ENCODE measurements around the gene ANK3.

Gene ANK3

GRCh38 chr10:60367431-60367830, 22.2 kb downstream of the ANK3 start:
- Mint-ChIP-seq H3K36me3 (ENCODE audit: low read depth) (no peaks in the 10 kb centered on the region), H3K4me3 (no peak overlapping the region), H3K27ac (no peak overlapping the region), H3K9me3 (no peaks in the 10 kb centered on the region), H3K27me3 (ENCODE audit: low read depth, poor library complexity) (peaks cover 5% of the 10 kb centered on the region), H3K4me1 (peaks cover 14% of the 10 kb centered on the region)
- TF ChIP-seq CTCF (IDR thresholded peaks at IDR 0.05): no peak
- DNase-seq: no peak

DNA sequence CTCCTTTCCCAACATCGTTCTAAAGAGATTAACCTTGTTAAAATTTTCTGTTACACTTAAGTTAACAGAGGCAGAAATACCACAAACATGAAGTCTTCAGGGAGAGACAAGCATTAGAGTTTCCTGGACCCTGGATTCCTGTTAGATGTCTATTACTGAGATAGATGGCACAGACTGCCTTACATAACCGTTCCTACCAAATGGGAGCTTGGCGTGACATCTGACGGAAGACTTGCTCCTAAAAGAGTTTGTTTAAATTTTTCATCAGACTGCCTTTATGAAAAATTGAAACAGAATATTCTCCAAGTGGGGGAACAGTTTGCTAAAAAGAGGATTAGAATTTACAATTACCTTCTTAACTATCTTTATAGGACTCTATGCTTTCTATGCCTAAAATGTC, 22.7 kb downstream of the ANK3 start:
- no peaks in the 10 kb centered on the region for H3K36me3 Mint-ChIP-seq (ENCODE audit: low read depth)
- H3K27me3 Mint-ChIP-seq (ENCODE audit: low read depth, poor library complexity): peaks cover 7% of the 10 kb centered on the region
- no peak overlapping the region for H3K27ac Mint-ChIP-seq
- DNase-seq: no peak
- no peaks in the 10 kb centered on the region for H3K9me3 Mint-ChIP-seq
- H3K4me3 Mint-ChIP-seq: no peak overlapping the region
- no peak for TF ChIP-seq CTCF (IDR thresholded peaks at IDR 0.05)
- H3K4me1 Mint-ChIP-seq: peaks cover 14% of the 10 kb centered on the region

DNA sequence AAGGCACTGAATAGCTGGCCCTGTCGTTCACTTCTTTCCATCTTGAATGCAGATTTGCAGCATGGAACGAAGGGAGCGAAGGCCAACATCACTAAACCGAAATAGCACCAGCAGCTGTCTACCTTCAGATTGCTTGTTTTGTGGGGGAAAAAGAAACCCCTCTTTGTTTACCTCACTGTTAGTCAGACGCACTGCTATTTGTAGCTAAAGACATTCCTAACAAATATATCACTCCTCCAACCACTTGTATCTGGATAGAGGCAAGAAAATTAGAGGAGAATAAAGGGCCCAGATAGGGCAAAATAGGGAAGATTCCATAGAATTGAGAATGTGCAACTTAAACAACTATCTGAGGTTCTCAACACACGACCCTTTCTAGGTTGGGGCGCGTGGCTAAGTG, 26.5 kb downstream of the ANK3 start:
- Mint-ChIP-seq H3K9me3 (no peaks in the 10 kb centered on the region), H3K27ac (no peak overlapping the region), H3K4me1 (peaks cover 13% of the 10 kb centered on the region), H3K27me3 (ENCODE audit: low read depth, poor library complexity) (peaks cover 7% of the 10 kb centered on the region), H3K36me3 (ENCODE audit: low read depth) (no peaks in the 10 kb centered on the region), H3K4me3 (no peak overlapping the region)
- no peak for DNase-seq
- no peak for TF ChIP-seq CTCF (IDR thresholded peaks at IDR 0.05)

DNA sequence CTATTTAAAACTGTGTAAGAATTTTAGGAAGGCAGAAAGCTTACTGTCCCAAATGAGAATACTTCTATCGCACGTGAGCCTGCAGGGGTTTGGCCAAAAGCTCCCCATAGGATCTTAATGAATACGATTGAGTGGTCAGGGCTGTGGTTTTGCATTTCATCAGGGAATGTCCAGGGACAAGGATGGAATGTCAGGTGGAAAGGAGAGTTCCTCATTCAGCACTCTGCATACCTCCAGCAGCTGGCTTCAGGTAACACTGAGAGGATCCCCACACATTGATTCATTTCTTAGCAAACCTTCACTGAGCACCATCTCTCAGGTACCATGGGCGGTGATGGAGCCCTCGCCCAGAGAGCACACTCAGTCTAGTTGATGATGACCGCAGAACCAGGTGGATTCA, 27.2 kb downstream of the ANK3 start:
- Mint-ChIP-seq H3K4me3 (no peak overlapping the region), H3K27ac (no peak overlapping the region), H3K36me3 (ENCODE audit: low read depth) (no peaks in the 10 kb centered on the region), H3K4me1 (peaks cover 6% of the 10 kb centered on the region), H3K27me3 (ENCODE audit: low read depth, poor library complexity) (peaks cover 7% of the 10 kb centered on the region), H3K9me3 (no peaks in the 10 kb centered on the region)
- no peak for DNase-seq
- TF ChIP-seq CTCF (IDR thresholded peaks at IDR 0.05): no peak

- Mint-ChIP-seq H3K36me3 (ENCODE audit: low read depth) (no peaks in the 10 kb centered on the region), H3K4me1 (peaks cover 7% of the 10 kb centered on the region), H3K9me3 (no peaks in the 10 kb centered on the region), H3K4me3 (no peak overlapping the region), H3K27ac (no peak overlapping the region), H3K27me3 (ENCODE audit: low read depth, poor library complexity) (peaks cover 7% of the 10 kb centered on the region)
- no peak for DNase-seq
- no peak for TF ChIP-seq CTCF (IDR thresholded peaks at IDR 0.05)
These were observed 30.6 kb downstream of the ANK3 start for GRCh38 chr10:60359066-60359465.

DNA sequence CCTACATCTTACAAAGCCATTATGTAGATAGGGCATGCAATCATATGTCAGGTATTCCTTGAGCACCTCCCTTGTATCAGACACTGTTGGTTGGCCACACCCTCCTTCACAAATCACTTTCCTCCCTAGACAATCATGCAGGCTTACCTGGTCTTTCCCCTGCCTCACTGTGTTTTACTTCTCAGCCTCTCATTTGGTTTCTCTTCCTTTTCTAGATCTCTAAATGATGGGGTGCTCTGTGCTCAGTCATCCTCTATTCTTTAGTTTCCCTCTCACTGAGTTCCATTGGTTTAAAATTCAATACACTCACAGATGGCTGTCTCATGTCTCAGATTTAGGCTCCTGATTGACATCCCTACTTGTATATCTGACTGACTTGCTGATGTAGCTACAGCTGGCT, 31.4 kb downstream of the ANK3 start:
- peaks cover 15% of the 10 kb centered on the region for H3K4me1 Mint-ChIP-seq
- DNase-seq: no peak
- TF ChIP-seq CTCF (IDR thresholded peaks at IDR 0.05): no peak
- no peaks in the 10 kb centered on the region for H3K9me3 Mint-ChIP-seq
- no peaks in the 10 kb centered on the region for H3K36me3 Mint-ChIP-seq (ENCODE audit: low read depth)
- H3K4me3 Mint-ChIP-seq: no peak overlapping the region
- peaks cover 7% of the 10 kb centered on the region for H3K27me3 Mint-ChIP-seq (ENCODE audit: low read depth, poor library complexity)
- H3K27ac Mint-ChIP-seq: no peak overlapping the region
